GM18511 (cell line): Measurements from ENCODE around the gene C2CD4B.

Experiments used
- ATAC-seq: cut with Tn5 transposase; IDR thresholded peaks from one replicate; pipeline ENCODE4 v1.9.1; 2021; ENCODE audit warnings: mild to moderate bottlenecking, moderate library complexity; ENCODE audit not compliant: unreplicated experiment

C2CD4B gene

GRCh38 chr15:62119874-62120273 lies 45.2 kb downstream of the C2CD4B start:
- no peak for ATAC-seq

- ATAC-seq = no peak
These were observed 45.7 kb downstream of the C2CD4B start for GRCh38 chr15:62119227-62119864.

DNA sequence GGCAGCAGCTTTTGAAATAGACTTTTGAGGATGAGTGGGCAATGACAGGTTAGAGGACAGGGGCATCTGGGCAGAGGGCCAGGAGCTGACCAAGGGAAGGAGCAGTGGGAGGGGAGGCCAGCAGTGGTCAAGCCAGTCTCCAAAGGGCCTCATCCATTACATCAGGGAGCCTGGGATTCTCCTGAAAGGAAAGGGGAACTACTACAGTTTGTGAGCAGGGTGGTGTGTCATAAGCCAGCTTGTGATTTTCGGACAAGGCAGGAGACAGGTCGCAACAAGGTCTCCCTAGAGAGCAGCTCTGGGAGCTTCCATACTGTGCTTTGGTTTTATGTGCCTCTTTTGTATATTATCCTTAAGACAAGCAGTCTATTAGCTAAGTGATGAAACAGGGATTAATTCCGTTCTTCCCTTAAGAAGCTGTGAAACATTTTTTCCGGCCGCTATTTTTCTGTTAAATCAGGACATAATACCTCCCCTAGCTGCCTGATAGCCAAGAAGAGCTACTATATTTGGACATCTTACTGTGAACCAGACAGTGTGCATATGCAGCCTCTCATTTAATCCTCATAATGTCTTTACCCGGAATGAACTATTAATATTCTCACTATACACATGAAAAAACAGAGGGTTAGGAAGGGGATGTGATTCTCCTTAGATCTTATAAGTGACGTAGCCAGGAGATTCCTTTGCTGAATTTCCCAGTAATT lies 46.4 kb downstream of the C2CD4B start:
- no peak for ATAC-seq

DNA sequence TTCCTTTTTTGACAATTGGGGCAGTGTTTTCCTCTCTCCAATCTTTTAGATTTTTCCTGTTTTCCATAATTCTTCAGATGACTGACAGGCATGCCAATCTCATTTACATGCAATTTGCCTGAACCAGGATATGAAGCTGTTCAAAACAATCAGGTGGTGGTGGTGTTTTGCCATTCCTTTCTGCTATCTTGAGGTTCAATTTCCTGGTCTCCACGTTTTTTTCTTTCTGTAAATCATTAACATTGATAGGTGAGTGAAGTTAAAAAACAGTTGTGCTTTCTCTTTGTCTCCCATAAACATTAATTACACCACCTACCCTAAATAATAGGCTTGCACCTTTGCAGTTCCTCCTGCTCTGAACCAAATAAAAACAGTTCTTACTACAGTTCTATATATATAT lies 49.2 kb downstream of the C2CD4B start:
- ATAC-seq = no peak
